HG02943 (cell line): Measurements from ENCODE around the gene RAVER1.
"Not testable (repeated sequence)": the region's sequence is repeated elsewhere in the genome, so short reads cannot be mapped to it uniquely, and the experiment has no call there.

Source experiments
- ATAC-seq: cut with Tn5 transposase; IDR thresholded peaks from one replicate; pipeline ENCODE4 v1.9.1; 2021; ENCODE audit warnings: mild to moderate bottlenecking, low read depth, moderate library complexity; ENCODE audit not compliant: unreplicated experiment

RAVER1 gene

GRCh38 chr19:10291554-10292205 is 41.6 kb downstream of the RAVER1 start:
- ATAC-seq, result no peak

- no peak for ATAC-seq
Measured at GRCh38 chr19:10290876-10291553, 42.3 kb downstream of the RAVER1 start.

- ATAC-seq, result no peak
Measured at GRCh38 chr19:10290357-10290875, 42.9 kb downstream of the RAVER1 start.

- no peak for ATAC-seq
Measured at GRCh38 chr19:10289836-10290356, 43.4 kb downstream of the RAVER1 start, which contains the start of gene ICAM5. ICAM5 (plus strand) TSS chr19:10289952; CDS start chr19:10290044, 92 bp downstream.

GRCh38 chr19:10289167-10289835 is 44.0 kb downstream of the RAVER1 start:
- ATAC-seq, result no peak

GRCh38 chr19:10288662-10289166 is 44.6 kb downstream of the RAVER1 start:
- no peak for ATAC-seq

GRCh38 chr19:10286803-10287737 is 46.3 kb downstream of the RAVER1 start, which contains the start of gene ICAM4:
ICAM4 (plus strand) TSS chr19:10286955; CDS start chr19:10287013, 58 bp downstream.
- no peak for ATAC-seq

- ATAC-seq, result no peak
Measured at GRCh38 chr19:10285393-10285792, 47.9 kb downstream of the RAVER1 start.

GRCh38 chr19:10284960-10285278 is 48.4 kb downstream of the RAVER1 start:
- ATAC-seq, result no peak

- ATAC-seq, result no peak
Measured at GRCh38 chr19:10284065-10284959, 49.0 kb downstream of the RAVER1 start.

- no peak for ATAC-seq
Measured at GRCh38 chr19:10283301-10284064, 49.8 kb downstream of the RAVER1 start.

- not testable (repeated sequence) for ATAC-seq
Measured at GRCh38 chr19:10282043-10282442, 51.3 kb downstream of the RAVER1 start.

GRCh38 chr19:10279737-10280442 is 53.4 kb downstream of the RAVER1 start:
- no peak for ATAC-seq

GRCh38 chr19:10278935-10279334 is 54.4 kb downstream of the RAVER1 start:
- ATAC-seq, result no peak

GRCh38 chr19:10277795-10278589 is 55.3 kb downstream of the RAVER1 start:
- no peak for ATAC-seq

- no peak for ATAC-seq
Measured at GRCh38 chr19:10274589-10274988, 58.7 kb downstream of the RAVER1 start.
